Naive thymus-derived CD8-positive, alpha-beta T cell (primary cell): Measurements from ENCODE around the gene PLEKHG4B. TPM values are rescaled to one million over a fixed set of nuclear protein-coding genes. Genes with fewer than 3 reads are reported as not detected.
"Not testable (repeated sequence)": the region's sequence is repeated elsewhere in the genome, so short reads cannot be mapped to it uniquely, and the experiment has no call there.

ENCODE experiments used
- ATAC-seq, 2 donors: fragments of 150-1000 bp; cut with Tn5 transposase in 1 of 2; sonication (Bioruptor Pico), chemical (Tn5 transposase) in 1 of 2; 1 replicate in 1 of 2; 2 replicates in 1 of 2; pipeline ENCODE4 v1.10.0; 2021; ENCODE audit warnings: mild to moderate bottlenecking in 2 of 2, moderate library complexity in 2 of 2
- POLR2A ChIA-PET: fragments of 350-600 bp; sonication (Branson Sonifier 250); formaldehyde crosslinking; loops from one replicate; lab custom pipeline; 2021; ENCODE audit warnings: antibody characterized with exemption; lab: Charles Lee
- DNase-seq, 10 donors: peaks; one replicate each; pipeline versions ENCODE4 v3.0.0 to v3.0.0-alpha.2; 2020 to 2022
- H3K27ac Mint-ChIP-seq, 10 donors: one replicate each; pipeline ENCODE4 v1.8.0; 2020 to 2022; ENCODE audit warnings: mild to moderate bottlenecking in 10 of 10, mixed read lengths in 10 of 10, moderate library complexity in 4 of 10, inconsistent platforms in 1 of 10
- H3K27me3 Mint-ChIP-seq, 5 donors: one replicate each; pipeline ENCODE4 v1.8.0; 2021 to 2022; ENCODE audit warnings: mixed read lengths in 5 of 5
- H3K36me3 Mint-ChIP-seq, 3 donors: one replicate each; pipeline ENCODE4 v1.8.0; 2020 to 2022; ENCODE audit warnings: mixed read lengths in 3 of 3, mild to moderate bottlenecking in 2 of 3, inconsistent platforms in 1 of 3
- H3K4me1 Mint-ChIP-seq, 4 donors: one replicate each; pipeline ENCODE4 v1.8.0; 2021 to 2022; ENCODE audit warnings: mixed read lengths in 4 of 4
- H3K4me3 Mint-ChIP-seq, 10 donors: one replicate each; pipeline ENCODE4 v1.8.0; 2020 to 2022; ENCODE audit warnings: mild to moderate bottlenecking in 10 of 10, mixed read lengths in 10 of 10, moderate library complexity in 6 of 10, inconsistent platforms in 1 of 10
- H3K9me3 Mint-ChIP-seq, 9 donors: one replicate each; pipeline ENCODE4 v1.8.0; 2020 to 2022; ENCODE audit warnings: mixed read lengths in 9 of 9, mild to moderate bottlenecking in 3 of 9, inconsistent platforms in 1 of 9, moderate library complexity in 1 of 9
- polyA plus RNA-seq, 3 donors: library from polyadenylated mRNA; unstranded; fragments of 300-500 nt; fragmentation: Illumina TruSeq; gene quantifications; one replicate each; pipeline ENCODE4 v1.2.3, GENCODE V29; 2021
- total RNA-seq, 8 experiments: library from RNA in 2 of 8; stranded (reverse) in 2 of 8; gene quantifications; one replicate each; pipeline ENCODE4 v1.2.3 and lab custom pipeline; 2021 to 2026

Gene PLEKHG4B
- total and polyA plus RNA-seq, 5 experiments from 2014 or later: not detected

DNA sequence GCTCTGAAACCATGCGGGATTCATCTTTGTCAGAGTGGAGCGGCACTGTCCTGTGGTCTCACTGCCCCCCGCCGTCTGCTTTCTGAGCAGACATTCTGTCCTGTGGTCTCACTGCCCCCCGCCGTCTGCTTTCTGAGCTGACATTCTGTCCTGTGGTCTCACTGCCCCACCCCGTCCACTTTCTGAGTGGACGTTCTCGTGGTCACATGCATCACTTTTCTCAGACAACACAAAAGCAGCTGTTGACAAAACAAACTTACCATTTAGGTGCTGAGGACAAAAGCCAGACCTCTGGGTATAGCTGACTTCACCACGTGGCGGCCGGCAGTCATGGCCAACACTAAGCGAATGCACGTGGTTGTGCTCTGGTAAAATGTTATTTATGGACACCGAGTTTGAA is 102.1 kb downstream of the PLEKHG4B start:
- peaks cover 0 to 6% (median 4%) of the 10 kb centered on the region in 5 donors for H3K27me3 Mint-ChIP-seq
- no peak overlapping the region for H3K4me3 Mint-ChIP-seq
- no peaks in the 10 kb centered on the region for H3K36me3 Mint-ChIP-seq
- H3K27ac Mint-ChIP-seq: no peak overlapping the region
- no peaks in the 10 kb centered on the region for H3K9me3 Mint-ChIP-seq
- DNase-seq: no peak
- H3K4me1 Mint-ChIP-seq: peaks cover 0 to 7% (median 3%) of the 10 kb centered on the region in 4 donors
- ATAC-seq: no peak
- POLR2A ChIA-PET: no interaction called here

DNA sequence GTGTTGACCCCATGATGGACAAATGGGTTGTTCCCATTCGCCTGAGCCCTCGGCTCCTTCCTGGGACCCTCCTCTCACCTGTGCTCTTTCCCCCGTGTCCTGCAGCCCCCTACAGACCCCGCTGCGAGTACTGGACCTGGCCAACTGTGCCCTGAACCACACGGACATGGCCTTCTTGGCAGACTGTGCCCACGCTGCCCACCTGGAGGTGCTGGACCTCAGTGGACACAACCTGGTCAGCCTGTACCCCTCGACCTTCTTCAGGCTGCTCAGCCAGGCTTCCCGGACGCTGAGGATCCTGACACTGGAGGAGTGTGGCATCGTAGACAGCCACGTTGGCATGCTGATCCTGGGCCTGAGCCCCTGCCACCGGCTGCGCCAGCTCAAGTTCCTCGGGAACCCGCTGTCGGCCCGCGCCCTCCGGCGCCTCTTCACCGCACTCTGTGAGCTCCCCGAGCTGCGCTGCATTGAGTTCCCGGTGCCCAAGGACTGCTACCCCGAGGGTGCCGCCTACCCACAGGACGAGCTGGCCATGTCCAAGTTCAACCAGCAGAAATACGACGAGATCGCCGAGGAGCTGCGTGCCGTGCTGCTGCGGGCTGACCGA is 102.7 kb downstream of the PLEKHG4B start:
- Mint-ChIP-seq H3K9me3 (no peaks in the 10 kb centered on the region), H3K27ac (no peak overlapping the region), H3K36me3 (no peaks in the 10 kb centered on the region), H3K4me1 (peaks cover 0 to 7% (median 3%) of the 10 kb centered on the region in 4 donors), H3K27me3 (peaks cover 0 to 6% (median 4%) of the 10 kb centered on the region in 5 donors), H3K4me3 (peak overlapping the region in 1 of 10 donors; percentile 70)
- POLR2A ChIA-PET: no interaction called here
- no peak for ATAC-seq
- no peak for DNase-seq

DNA sequence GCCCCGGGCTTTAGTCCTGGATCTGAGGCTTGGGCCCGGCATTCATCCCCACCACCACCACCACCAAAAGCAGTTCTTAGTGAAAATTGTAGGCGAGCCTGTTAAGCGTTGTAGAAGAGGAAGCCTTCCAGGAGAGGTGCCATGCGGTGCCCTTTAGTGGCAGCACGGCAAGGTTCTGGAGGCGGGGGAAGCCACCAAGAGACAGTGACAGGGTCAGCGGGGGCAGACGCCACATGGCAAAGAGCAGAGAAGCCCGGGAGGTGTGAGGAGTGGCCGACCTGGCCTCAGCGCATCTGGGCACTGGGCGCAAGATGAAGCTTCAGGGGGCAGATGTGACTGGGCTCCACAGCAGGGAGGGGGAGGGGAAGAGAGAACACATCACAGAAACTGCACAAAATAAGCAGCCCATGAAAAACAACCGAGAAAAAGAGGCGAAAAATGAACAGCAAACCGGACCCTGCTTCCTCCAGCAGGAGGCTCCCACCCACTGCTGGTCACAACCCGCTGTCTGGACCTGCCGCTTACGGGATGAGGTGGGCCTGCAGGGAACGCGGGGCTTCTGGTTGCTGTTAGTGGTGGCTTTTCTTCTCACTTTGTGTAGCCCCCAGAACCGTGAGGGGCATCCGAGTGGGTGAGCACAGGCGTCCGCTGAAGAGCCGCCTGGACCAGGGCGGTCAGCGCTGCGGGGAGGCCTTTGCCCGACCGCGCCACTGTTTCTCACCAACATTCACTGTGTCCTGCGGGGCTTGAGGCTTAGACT is 103.6 kb downstream of the PLEKHG4B start:
- H3K9me3 Mint-ChIP-seq: no peaks in the 10 kb centered on the region
- DNase-seq: no peak
- peaks cover 0 to 2% (median 0%) of the 10 kb centered on the region in 5 donors for H3K27me3 Mint-ChIP-seq
- no peak overlapping the region for H3K4me3 Mint-ChIP-seq
- H3K4me1 Mint-ChIP-seq: peaks cover 0 to 5% (median 3%) of the 10 kb centered on the region in 4 donors
- H3K36me3 Mint-ChIP-seq: no peaks in the 10 kb centered on the region
- H3K27ac Mint-ChIP-seq: peak overlapping the region in 1 of 10 donors; percentile 27
- no peak for ATAC-seq
- POLR2A ChIA-PET: no interaction called here

DNA sequence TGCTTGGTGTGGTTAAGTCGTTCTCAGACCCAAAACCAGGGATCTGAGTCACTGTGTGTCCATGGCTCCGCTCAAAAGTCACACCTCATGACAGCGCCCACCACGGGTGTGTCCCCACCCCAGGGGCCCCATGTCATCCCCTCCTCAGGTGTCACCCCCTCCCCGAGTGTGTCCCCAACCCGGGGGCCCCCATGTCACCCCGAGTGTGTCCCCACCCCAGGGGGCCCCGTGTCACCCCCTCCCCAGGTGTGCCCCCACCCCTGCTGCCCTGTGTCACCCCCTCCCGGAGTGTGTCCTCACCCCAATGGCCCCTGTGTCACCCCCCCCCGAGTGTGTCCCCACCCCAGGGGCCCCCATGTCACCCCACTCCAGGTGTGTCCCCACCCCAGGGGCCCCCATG is 104.4 kb downstream of the PLEKHG4B start:
- ATAC-seq: no peak
- no peak for DNase-seq

DNA sequence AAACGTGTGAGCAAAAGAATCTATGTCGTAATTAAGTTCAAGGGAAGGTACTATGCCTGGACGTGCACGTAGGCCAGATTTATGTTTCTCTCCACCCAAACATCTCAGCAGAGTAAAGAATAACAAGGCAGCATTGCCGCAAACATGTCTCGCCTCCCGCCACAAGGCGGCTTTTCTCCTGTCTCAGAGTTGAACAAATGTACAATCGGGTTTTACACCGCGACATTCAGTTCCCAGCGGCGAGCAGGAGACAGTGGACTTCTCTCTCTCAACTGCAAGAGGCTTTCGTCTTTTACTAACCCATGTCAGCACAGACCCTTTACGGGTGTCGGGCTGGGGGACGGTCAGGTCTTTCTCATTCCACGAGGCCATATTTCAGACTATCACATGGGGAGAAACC is 105.1 kb downstream of the PLEKHG4B start:
- H3K4me1 Mint-ChIP-seq: peaks cover 4 to 11% (median 7%) of the 10 kb centered on the region in 4 donors

More for the DNA sequence above, 104.4 kb downstream of the PLEKHG4B start:
- Mint-ChIP-seq H3K4me1 (peaks cover 4 to 8% (median 5%) of the 10 kb centered on the region in 4 donors), H3K9me3 (no peaks in the 10 kb centered on the region), H3K27me3 (peaks cover 0 to 2% (median 0%) of the 10 kb centered on the region in 5 donors), H3K27ac (no peak overlapping the region), H3K36me3 (no peaks in the 10 kb centered on the region), H3K4me3 (no peak overlapping the region)
- POLR2A ChIA-PET: no interaction called here

DNA sequence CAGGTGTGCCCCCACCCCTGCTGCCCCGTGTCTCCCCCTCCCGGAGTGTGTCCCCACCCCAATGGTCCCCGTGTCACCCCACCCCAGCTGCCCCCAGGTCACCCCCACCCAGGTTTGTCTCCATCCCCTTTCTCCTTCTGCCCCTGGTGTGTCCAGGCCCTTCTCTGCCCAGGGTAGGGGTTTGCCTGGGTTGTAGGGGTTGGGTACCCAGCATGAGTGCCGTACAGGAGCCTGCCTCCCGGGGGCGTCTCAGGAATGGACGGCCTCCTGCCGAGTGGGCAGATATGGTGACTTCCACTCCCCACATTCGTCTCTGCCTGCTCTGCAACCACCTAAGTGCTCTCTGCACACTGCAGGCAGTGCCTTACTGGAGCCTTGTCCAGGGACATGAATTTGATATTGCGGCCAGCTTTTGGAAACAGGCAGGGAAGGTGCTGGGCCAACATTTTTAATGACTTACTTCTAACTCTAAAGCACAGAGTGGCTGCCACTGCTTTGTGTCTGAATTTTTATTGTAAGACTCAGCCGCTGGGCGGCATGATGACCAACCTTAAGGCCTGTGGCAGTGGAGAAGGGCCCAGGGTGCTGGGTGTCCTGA is 106.0 kb downstream of the PLEKHG4B start:
- H3K27me3 Mint-ChIP-seq: no peaks in the 10 kb centered on the region
- DNase-seq (no peak), ATAC-seq (no peak)
- H3K9me3 Mint-ChIP-seq: no peaks in the 10 kb centered on the region
- no peak overlapping the region for H3K27ac Mint-ChIP-seq
- H3K36me3 Mint-ChIP-seq: peaks cover 0 to 8% (median 0%) of the 10 kb centered on the region in 3 donors
- POLR2A ChIA-PET: no interaction called here
- peaks cover 2 to 11% (median 7%) of the 10 kb centered on the region in 4 donors for H3K4me1 Mint-ChIP-seq
- no peak overlapping the region for H3K4me3 Mint-ChIP-seq

More for the DNA sequence above, 105.1 kb downstream of the PLEKHG4B start:
- H3K27ac Mint-ChIP-seq: peak overlapping the region in 1 of 10 donors; percentile 47
- DNase-seq, H3K4me3 Mint-ChIP-seq, H3K27me3 Mint-ChIP-seq, POLR2A ChIA-PET, ATAC-seq, H3K9me3 Mint-ChIP-seq, H3K36me3 Mint-ChIP-seq: not testable (repeated sequence)

- Mint-ChIP-seq H3K36me3 (peaks cover 0 to 11% (median 0%) of the 10 kb centered on the region in 3 donors), H3K4me3 (no peak overlapping the region), H3K4me1 (peaks cover 3 to 11% (median 7%) of the 10 kb centered on the region in 4 donors), H3K9me3 (no peaks in the 10 kb centered on the region), H3K27ac (peak overlapping the region in 1 of 10 donors; percentile 52), H3K27me3 (no peaks in the 10 kb centered on the region)
- ATAC-seq (no peak), DNase-seq (no peak)
- POLR2A ChIA-PET: interaction anchor here (0.8 kb wide), 1 partner anchor 10 kb away, joined by 3 read pairs; no protein-coding TSS in a partner anchor
Observed at GRCh38 chr5:198516-199196, 106.7 kb downstream of the PLEKHG4B start.

DNA sequence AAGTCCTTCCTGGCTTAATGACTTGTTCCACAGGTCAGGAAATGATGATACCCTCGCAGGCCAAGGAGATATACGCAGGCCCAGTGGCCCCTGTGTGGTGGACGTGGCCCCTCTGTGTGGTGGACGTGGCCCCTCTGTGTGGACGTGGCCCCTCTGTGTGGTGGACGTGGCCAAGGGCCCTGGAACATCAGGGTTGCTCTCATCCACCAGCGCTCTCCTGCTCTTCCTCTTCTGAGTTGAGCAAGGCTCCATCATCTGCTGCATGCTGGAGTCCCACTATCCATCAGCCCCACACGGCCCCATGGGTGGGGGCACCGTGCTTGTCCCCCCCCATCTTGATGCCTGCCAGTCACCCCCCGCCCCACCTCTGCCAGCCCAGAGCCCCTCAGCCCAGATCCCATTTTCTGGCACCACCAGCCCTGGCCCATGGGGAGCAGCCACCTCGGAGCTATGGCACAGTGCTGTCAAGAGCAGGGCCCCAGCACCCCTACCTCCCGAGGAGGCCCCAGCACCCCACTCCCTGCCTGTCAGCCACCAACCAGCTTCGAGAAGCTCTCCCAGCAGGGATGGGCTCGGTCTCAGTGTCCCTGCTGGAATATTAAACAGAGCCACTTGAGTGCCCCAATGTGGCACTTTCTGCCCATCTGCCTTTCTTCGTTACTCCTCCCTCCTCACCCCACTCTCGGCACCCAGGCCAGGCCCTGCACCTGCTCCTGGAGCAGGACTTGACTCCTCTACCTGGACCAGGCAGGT is 107.4 kb downstream of the PLEKHG4B start:
- POLR2A ChIA-PET: interaction anchor here (0.8 to 1.3 kb wide), 2 partner anchors 8 to 11 kb away, joined by 3 read pairs; partner anchors contain the start of gene LRRC14B
- no peak overlapping the region for H3K4me3 Mint-ChIP-seq
- no peak for ATAC-seq

GRCh38 chr5:199950-200645 is 108.1 kb downstream of the PLEKHG4B start:
- Mint-ChIP-seq H3K27ac (no peak overlapping the region), H3K36me3 (peaks cover 0 to 25% (median 4%) of the 10 kb centered on the region in 3 donors), H3K9me3 (no peaks in the 10 kb centered on the region), H3K4me3 (no peak overlapping the region), H3K27me3 (no peaks in the 10 kb centered on the region), H3K4me1 (peaks cover 5 to 11% (median 7%) of the 10 kb centered on the region in 4 donors)
- DNase-seq (no peak), ATAC-seq (no peak)
- POLR2A ChIA-PET: interaction anchor here (1.3 kb wide), 1 partner anchor 9 kb away, joined by 3 read pairs; the partner anchor contains the start of gene LRRC14B

More for the DNA sequence above, 107.4 kb downstream of the PLEKHG4B start:
- H3K4me1 Mint-ChIP-seq: peaks cover 5 to 11% (median 7%) of the 10 kb centered on the region in 4 donors
- no peaks in the 10 kb centered on the region for H3K9me3 Mint-ChIP-seq
- H3K27me3 Mint-ChIP-seq: no peaks in the 10 kb centered on the region
- no peak for DNase-seq
- H3K27ac Mint-ChIP-seq: no peak overlapping the region
- peaks cover 0 to 18% (median 0%) of the 10 kb centered on the region in 3 donors for H3K36me3 Mint-ChIP-seq

- ATAC-seq (no peak), DNase-seq (no peak)
- Mint-ChIP-seq H3K36me3 (peaks cover 5 to 34% (median 7%) of the 10 kb centered on the region in 3 donors), H3K4me3 (no peak overlapping the region), H3K27me3 (no peaks in the 10 kb centered on the region), H3K4me1 (peaks cover 5 to 11% (median 6%) of the 10 kb centered on the region in 4 donors), H3K9me3 (no peaks in the 10 kb centered on the region), H3K27ac (no peak overlapping the region)
- POLR2A ChIA-PET: no interaction called here
Observed at GRCh38 chr5:200985-201384, 109.0 kb downstream of the PLEKHG4B start.

DNA sequence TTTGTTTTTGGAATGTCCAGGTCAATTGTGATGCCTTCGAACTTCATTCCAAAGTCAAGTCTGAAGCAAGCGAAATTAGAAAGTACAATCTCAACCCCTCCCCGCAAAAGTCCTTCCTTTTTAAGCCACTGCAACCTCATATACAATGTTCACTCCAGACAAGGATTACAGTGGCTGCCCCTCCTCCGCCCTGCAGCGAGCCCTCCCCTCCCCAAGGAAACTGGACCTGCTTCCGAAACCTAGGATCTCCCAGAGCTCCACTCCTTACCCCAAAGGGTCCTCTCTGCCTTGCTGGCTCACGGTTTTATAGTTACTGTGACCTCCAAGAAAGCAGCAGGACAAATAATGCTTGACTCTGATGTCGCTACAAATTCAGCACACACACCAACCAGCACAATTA is 109.7 kb downstream of the PLEKHG4B start:
- POLR2A ChIA-PET: no interaction called here
- Mint-ChIP-seq H3K36me3 (peaks cover 5 to 41% (median 7%) of the 10 kb centered on the region in 3 donors), H3K9me3 (no peaks in the 10 kb centered on the region), H3K27me3 (no peaks in the 10 kb centered on the region), H3K27ac (no peak overlapping the region), H3K4me3 (no peak overlapping the region), H3K4me1 (peaks cover 5 to 15% (median 6%) of the 10 kb centered on the region in 4 donors)
- ATAC-seq: no peak
- no peak for DNase-seq
